AG09309 (cell line): Measurements from ENCODE around the gene EFNA4.
A peak's percentile ranks its signal among the peaks of the same experiment; 100 is the strongest.

Source experiments
- DNase-seq: peaks from one replicate; pipeline ENCODE4 v3.0.0-alpha.2; 2010; ENCODE audit warnings: low read depth
- H3K4me3 ChIP-seq: 2 replicates; pipeline ENCODE4 v1.5.1; 2011; ENCODE audit warnings: mild to moderate bottlenecking, low read depth, low read length, moderate library complexity; ENCODE audit not compliant: control insufficient read depth
- CTCF ChIP-seq: IDR thresholded peaks from 2 replicates; pipeline ENCODE4 v1.5.1; 2011; ENCODE audit warnings: mild to moderate bottlenecking, low read depth, low read length, inconsistent platforms; ENCODE audit not compliant: insufficient read depth, control insufficient read depth; ENCODE audit errors: missing control alignments

The EFNA4 gene

DNA sequence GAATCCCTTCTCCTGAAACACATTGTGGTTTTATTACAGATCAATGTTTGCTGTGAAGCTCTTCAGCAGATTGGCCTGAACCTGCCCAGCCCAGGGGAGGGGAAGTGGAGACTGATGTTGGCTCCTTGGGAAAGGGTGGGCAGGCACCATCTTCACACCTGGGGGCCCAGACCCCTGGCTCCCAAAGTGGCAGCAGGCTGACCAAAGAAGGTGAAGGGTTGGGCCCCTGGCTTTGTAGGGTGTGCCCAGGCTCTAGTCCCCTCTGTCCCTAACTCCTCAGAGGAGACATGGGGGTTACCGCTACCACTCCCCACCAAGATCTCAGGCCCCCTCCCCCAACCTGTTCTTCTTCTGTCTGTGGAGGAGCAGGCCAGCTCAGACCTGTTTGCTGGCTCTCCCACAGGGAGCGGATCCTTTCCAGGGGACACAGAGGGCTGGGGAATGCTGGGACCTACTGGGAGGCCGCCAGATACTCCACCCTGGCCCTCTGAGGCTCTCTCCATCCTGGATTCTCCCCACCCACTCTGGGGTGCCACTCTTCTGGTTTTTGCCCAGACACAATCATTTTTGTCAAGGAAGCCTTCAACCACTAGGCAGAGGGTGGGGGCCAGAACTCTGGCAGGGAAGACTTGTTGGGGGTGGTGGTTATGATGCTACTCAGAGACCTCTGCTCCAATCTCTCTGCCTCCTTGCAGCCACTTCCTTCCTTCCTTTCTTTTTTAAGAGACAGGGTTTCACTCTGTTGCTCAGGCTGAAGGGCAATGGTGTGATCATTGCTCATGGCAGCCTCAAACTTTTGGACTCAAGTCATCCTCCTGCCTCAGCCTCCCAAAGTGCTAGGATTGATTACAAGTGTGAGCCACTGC is 10.1 kb downstream of the EFNA4 start:
- H3K4me3 ChIP-seq, result no peak overlapping the region
- no peak for DNase-seq
- TF ChIP-seq CTCF, result no peak

GRCh38 chr1:155075535-155075934 is 12.0 kb downstream of the EFNA4 start:
- no peak for DNase-seq
- H3K4me3 ChIP-seq, result no peak overlapping the region
- TF ChIP-seq CTCF, result no peak

GRCh38 chr1:155076371-155076770 is 12.8 kb downstream of the EFNA4 start:
- no peak for TF ChIP-seq CTCF
- no peak overlapping the region for H3K4me3 ChIP-seq
- no peak for DNase-seq

DNA sequence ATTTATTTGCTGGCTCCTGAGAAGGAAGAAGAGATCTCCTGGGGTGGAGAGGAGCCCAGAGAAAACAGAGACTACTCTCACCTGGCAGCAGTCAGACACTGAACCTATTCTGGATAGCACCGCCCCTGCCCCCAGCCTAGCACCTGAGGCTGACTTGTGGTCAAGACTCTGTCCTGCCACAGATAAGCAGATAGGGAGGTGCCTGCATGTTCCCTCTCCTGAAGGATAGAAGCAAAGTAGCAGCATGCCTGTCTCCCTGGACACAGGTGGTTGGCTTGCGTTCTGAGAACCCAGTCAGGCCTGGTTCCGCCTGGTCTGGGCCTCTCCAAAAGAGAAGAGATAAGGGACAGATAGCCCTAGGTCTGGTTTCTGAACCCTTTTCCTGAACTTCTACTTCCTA is 13.8 kb downstream of the EFNA4 start:
- TF ChIP-seq CTCF, result no peak
- no peak for DNase-seq
- H3K4me3 ChIP-seq, result no peak overlapping the region

DNA sequence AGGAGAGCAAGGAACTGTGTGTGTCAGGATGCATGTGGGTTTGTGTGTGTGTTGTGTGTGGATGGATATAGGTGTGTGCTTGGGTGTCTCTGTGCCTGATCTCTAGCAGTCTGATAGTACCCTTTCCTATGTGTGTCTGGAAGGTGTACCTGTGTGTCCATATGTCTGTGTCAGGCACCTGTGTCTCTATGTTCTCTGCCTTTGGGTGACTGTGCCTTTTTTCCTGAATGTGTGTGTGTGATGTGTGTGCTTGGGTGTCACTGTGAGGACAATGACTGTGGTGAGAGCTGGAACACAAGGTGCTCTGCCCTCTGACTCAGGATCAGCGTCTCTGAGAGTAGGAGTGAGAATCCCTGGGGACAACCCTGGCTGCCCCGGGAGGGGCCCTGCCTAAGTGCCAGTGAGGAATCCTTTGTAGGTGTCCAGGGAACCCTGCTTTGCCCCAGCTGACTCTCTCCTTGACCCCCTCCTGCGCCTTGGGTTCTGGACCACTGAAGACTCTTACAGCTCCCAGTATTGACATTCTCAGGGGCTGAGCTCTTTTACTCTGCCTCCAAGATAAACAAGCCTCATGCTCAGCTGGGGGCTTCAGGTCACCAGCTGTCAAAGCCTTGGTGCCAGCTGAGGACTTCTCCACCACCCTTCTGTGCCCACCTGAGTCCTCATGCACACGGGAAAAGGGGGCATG is 14.4 kb downstream of the EFNA4 start:
- no peak overlapping the region for H3K4me3 ChIP-seq
- TF ChIP-seq CTCF, result no peak
- no peak for DNase-seq

DNA sequence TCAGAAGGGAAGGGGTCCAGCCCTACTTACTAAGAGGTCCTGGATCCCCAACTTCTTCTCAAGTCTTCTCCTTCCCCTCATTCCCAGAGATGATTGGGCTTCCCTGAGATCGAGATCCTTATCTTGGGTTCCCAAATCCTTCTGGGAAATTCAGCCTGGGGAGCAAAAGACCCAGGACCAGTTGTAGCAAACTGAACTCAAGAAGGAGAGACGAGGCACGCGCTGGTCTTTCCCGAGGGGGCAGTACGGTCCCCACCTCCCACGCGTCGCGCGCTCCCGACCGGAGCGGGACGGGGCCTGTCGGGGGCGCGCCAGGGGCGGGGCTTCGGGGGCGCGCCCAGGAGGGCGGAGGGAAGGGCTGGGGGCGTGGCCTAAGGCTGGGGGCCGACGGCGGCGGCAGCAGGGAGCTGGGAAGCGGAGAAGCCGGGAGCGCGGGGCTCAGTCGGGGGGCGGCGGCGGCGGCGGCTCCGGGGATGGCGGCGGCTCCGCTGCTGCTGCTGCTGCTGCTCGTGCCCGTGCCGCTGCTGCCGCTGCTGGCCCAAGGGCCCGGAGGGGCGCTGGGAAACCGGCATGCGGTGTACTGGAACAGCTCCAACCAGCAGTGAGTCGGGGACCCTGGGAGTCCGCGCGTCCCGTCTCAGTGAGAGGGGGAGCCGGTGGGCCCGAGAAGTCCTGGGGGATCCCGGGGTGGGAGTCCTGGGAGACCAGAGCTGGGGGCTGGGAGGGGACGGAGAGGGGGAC is 15.1 kb downstream of the EFNA4 start, which contains the start of gene EFNA3:
EFNA3 (plus strand) TSS at position 369 of the 741 bp plus-strand sequence; CDS start at position 474, 105 bp downstream.
- TF ChIP-seq CTCF, result no peak
- no peak for DNase-seq

More for the DNA sequence above, 15.1 kb downstream of the EFNA4 start, which contains the start of gene EFNA3:
- peak within 1 kb of the TSS; percentile 28 for H3K4me3 ChIP-seq
